VCaP (cell line): ENCODE measurements around the gene AKAP13.

Source experiments
- H3K27ac ChIP-seq: fragments of 450-650 bp; 2 replicates; pipeline ENCODE4 v1.5.1; 2017
- CTCF ChIP-seq: fragments of 450-650 bp; conservative IDR thresholded peaks from 2 replicates; pipeline ENCODE4 v1.5.1; 2017; ENCODE audit warnings: mild to moderate bottlenecking, moderate library complexity

Gene AKAP13

GRCh38 chr15:85452436-85452835 lies 72.0 kb downstream of the AKAP13 start:
- H3K27ac ChIP-seq: no peak overlapping the region
- TF ChIP-seq CTCF: no peak

- TF ChIP-seq CTCF: no peak
- H3K27ac ChIP-seq: no peak overlapping the region
These were observed 72.9 kb downstream of the AKAP13 start for GRCh38 chr15:85453144-85453872.

- TF ChIP-seq CTCF: 0 out of 2 replicates have a peak, but pooled peaks have one; percentile 27
- H3K27ac ChIP-seq: no peak overlapping the region
These were observed 74.0 kb downstream of the AKAP13 start for GRCh38 chr15:85454403-85454802.

- no peak for TF ChIP-seq CTCF
- no peak overlapping the region for H3K27ac ChIP-seq
These were observed 75.5 kb downstream of the AKAP13 start for GRCh38 chr15:85455891-85456290.

GRCh38 chr15:85456798-85457197 lies 76.4 kb downstream of the AKAP13 start:
- no peak overlapping the region for H3K27ac ChIP-seq
- no peak for TF ChIP-seq CTCF

- no peak for TF ChIP-seq CTCF
- H3K27ac ChIP-seq: no peak overlapping the region
These were observed 77.1 kb downstream of the AKAP13 start for GRCh38 chr15:85457392-85457968.

- TF ChIP-seq CTCF: no peak
- H3K27ac ChIP-seq: no peak overlapping the region
These were observed 78.4 kb downstream of the AKAP13 start for GRCh38 chr15:85458764-85459163.
